GM23248 (cell line): ENCODE data around the gene ZNF280A. TPM values are rescaled to one million over a fixed set of nuclear protein-coding genes. Genes with fewer than 3 reads are reported as not detected.

ENCODE experiments used
- DNase-seq: peaks from one replicate; pipeline ENCODE4 v3.0.0-alpha.2; 2015
- H2AFZ ChIP-seq: fragments of 200-600 bp; sonication (generic); 2 replicates; pipeline ENCODE4 v1.6.1; 2016; ENCODE audit warnings: antibody characterized with exemption
- H3F3A ChIP-seq: fragments of 200-600 bp; sonication (generic); 2 replicates; pipeline ENCODE4 v1.6.1; 2016; ENCODE audit warnings: mild to moderate bottlenecking, antibody characterized with exemption, mixed run types; ENCODE audit not compliant: insufficient read depth
- H3K27ac ChIP-seq: fragments of 200-600 bp; sonication (generic); 2 replicates; pipeline ENCODE4 v1.5.1; 2016; ENCODE audit warnings: mild to moderate bottlenecking
- H3K27me3 ChIP-seq: fragments of 200-600 bp; sonication (generic); replicated peaks from 2 replicates; pipeline ENCODE4 v1.6.1; 2016; ENCODE audit warnings: mild to moderate bottlenecking; ENCODE audit not compliant: insufficient read depth
- H3K36me3 ChIP-seq: fragments of 200-600 bp; sonication (generic); 2 replicates; pipeline ENCODE4 v1.6.1; 2016; ENCODE audit warnings: low read depth, mild to moderate bottlenecking
- H3K4me1 ChIP-seq: fragments of 200-600 bp; sonication (generic); 2 replicates; pipeline ENCODE4 v1.6.1; 2016; ENCODE audit warnings: mild to moderate bottlenecking; ENCODE audit not compliant: insufficient read depth
- H3K4me2 ChIP-seq: fragments of 200-600 bp; sonication (generic); one replicate; pipeline ENCODE4 v1.6.1; 2016; ENCODE audit warnings: mild to moderate bottlenecking; ENCODE audit not compliant: unreplicated experiment
- H3K4me3 ChIP-seq: fragments of 200-600 bp; sonication (generic); 2 replicates; pipeline ENCODE4 v1.5.1; 2016; ENCODE audit warnings: mild to moderate bottlenecking
- H3K79me2 ChIP-seq: fragments of 200-600 bp; sonication (generic); 2 replicates; pipeline ENCODE4 v1.6.1; 2016; ENCODE audit warnings: mild to moderate bottlenecking; ENCODE audit not compliant: insufficient read depth
- H3K9ac ChIP-seq: fragments of 200-600 bp; sonication (generic); 2 replicates; pipeline ENCODE4 v1.6.1; 2016; ENCODE audit warnings: mild to moderate bottlenecking
- H3K9me2 ChIP-seq: fragments of 200-600 bp; sonication (generic); 2 replicates; pipeline ENCODE4 v1.6.1; 2016; ENCODE audit warnings: mixed run types, mild to moderate bottlenecking, moderate library complexity; ENCODE audit not compliant: insufficient read depth
- H3K9me3 ChIP-seq: fragments of 200-600 bp; sonication (generic); one replicate; pipeline ENCODE4 v1.6.1; 2017; ENCODE audit warnings: low read depth
- H4K20me1 ChIP-seq: fragments of 200-600 bp; sonication (generic); 2 replicates; pipeline ENCODE4 v1.6.0; 2016; ENCODE audit not compliant: insufficient read depth
- EZH2 ChIP-seq: fragments of 200-600 bp; sonication (generic); IDR thresholded peaks from 2 replicates; pipeline ENCODE4 v1.6.1; 2018; ENCODE audit warnings: antibody characterized with exemption, mild to moderate bottlenecking; ENCODE audit not compliant: insufficient read depth, poor library complexity, severe bottlenecking
- EZH2phosphoT487 ChIP-seq: fragments of 200-600 bp; sonication (generic); IDR thresholded peaks from 2 replicates; pipeline ENCODE4 v1.6.1; 2018; ENCODE audit warnings: antibody characterized with exemption, moderate library complexity, mild to moderate bottlenecking, low read depth; ENCODE audit not compliant: insufficient read depth
- WGBS, 2 experiments: methylation state at CpG; one replicate each; pipeline ENCODE4 v1.1.6; 2015 to 2017; ENCODE audit warnings: low lambda C conversion rate in 2 of 2, low coverage in 1 of 2; ENCODE audit errors: missing lambda C conversion rate in 2 of 2; 5-methylcytosine and 5-hydroxymethylcytosine counted together
- in situ Hi-C: fragments of 300-500 bp; cut with MboI; formaldehyde crosslinking; loops from 2 replicates; pipeline ENCODE4 v1.15.0; 2020
- polyA plus RNA-seq: library from polyadenylated mRNA; unstranded; fragments of >200 nt; fragmentation: Nextera tagmentation; extraction: Ambion mirVana; gene quantifications from 2 replicates; pipeline ENCODE4 v1.2.1, GENCODE V29; 2016
- total RNA-seq: library from RNA; depleted of rRNA; stranded (reverse); fragments of >200 nt; shearing (Covaris generic); gene quantifications from 2 replicates; pipeline ENCODE4 v1.2.3, GENCODE V29; 2014

ZNF280A gene
- total and polyA plus RNA-seq, 2 experiments from 2014 or later = not detected

DNA sequence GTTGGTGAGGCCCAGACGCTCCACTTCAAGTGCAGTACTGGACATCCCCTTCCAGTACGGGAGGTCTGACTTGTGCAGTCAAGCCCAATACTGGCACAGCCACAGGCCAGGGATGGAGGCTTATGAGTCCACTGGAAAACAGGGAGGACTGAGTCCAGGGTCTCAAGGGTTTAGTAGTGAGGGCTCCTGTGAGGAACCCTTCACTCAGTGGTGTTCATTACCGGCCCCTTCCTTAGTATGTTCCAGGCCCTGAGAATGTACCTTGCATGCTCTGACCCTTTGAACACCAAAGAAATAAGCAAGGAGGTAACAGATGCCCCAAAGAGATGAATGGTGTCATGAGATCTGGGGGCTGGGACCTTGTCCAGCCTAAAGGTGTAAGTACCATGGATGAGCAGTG lies 27.2 kb upstream of the ZNF280A start:
- H3K27ac ChIP-seq = no peak overlapping the region
- no peaks in the 10 kb centered on the region for H3K79me2 ChIP-seq
- no peaks in the 10 kb centered on the region for H3K36me3 ChIP-seq
- no peak overlapping the region for H3K4me3 ChIP-seq
- no peaks in the 10 kb centered on the region for H3K9me3 ChIP-seq
- 37 to 44% methylated on average over 3 of the region's 3 CpGs for WGBS, 2 experiments
- no peaks in the 10 kb centered on the region for H3F3A ChIP-seq
- H3K9me2 ChIP-seq = no peaks in the 10 kb centered on the region
- H3K9ac ChIP-seq = no peak overlapping the region
- in situ Hi-C loops = no loop called here
- TF ChIP-seq EZH2 (no peak), EZH2phosphoT487 (no peak)
- H3K4me2 ChIP-seq = no peak overlapping the region
- no peak overlapping the region for H2AFZ ChIP-seq
- H3K27me3 ChIP-seq = peaks cover 8% of the 10 kb centered on the region; the same call in 1 of the 2 replicates
- no peak for DNase-seq
- no peaks in the 10 kb centered on the region for H4K20me1 ChIP-seq
- H3K4me1 ChIP-seq = no peaks in the 10 kb centered on the region

GRCh38 chr22:22546490-22546889 lies 26.4 kb upstream of the ZNF280A start:
- no peaks in the 10 kb centered on the region for H3K4me1 ChIP-seq
- no peak overlapping the region for H3K4me2 ChIP-seq
- TF ChIP-seq EZH2 = no peak
- no peak for TF ChIP-seq EZH2phosphoT487
- no peaks in the 10 kb centered on the region for H3K9me2 ChIP-seq
- no peak overlapping the region for H2AFZ ChIP-seq
- no peak overlapping the region for H3K27ac ChIP-seq
- no peaks in the 10 kb centered on the region for H3K36me3 ChIP-seq
- no peaks in the 10 kb centered on the region for H3K9me3 ChIP-seq
- DNase-seq = peak; percentile 8
- H3K9ac ChIP-seq = no peak overlapping the region
- peaks cover 8% of the 10 kb centered on the region; the same call in 1 of the 2 replicates for H3K27me3 ChIP-seq
- in situ Hi-C loops = no loop called here
- H3K4me3 ChIP-seq = no peak overlapping the region
- no peaks in the 10 kb centered on the region for H3F3A ChIP-seq
- no peaks in the 10 kb centered on the region for H4K20me1 ChIP-seq
- WGBS, 2 experiments = 18 to 22% methylated on average over 5 of the region's 5 CpGs
- H3K79me2 ChIP-seq = no peaks in the 10 kb centered on the region

GRCh38 chr22:22545084-22545483 lies 25.0 kb upstream of the ZNF280A start:
- no peaks in the 10 kb centered on the region for H3K9me3 ChIP-seq
- no peaks in the 10 kb centered on the region for H3K79me2 ChIP-seq
- H3K9ac ChIP-seq = no peak overlapping the region
- no peak for TF ChIP-seq EZH2
- no peak for TF ChIP-seq EZH2phosphoT487
- no peaks in the 10 kb centered on the region for H3K9me2 ChIP-seq
- in situ Hi-C loops = no loop called here
- H3K27ac ChIP-seq = no peak overlapping the region
- H3K4me1 ChIP-seq = no peaks in the 10 kb centered on the region
- no peaks in the 10 kb centered on the region for H3K36me3 ChIP-seq
- H3K27me3 ChIP-seq = peaks cover 8% of the 10 kb centered on the region; the same call in 1 of the 2 replicates
- H3K4me2 ChIP-seq = no peak overlapping the region
- H4K20me1 ChIP-seq = no peaks in the 10 kb centered on the region
- H2AFZ ChIP-seq = no peak overlapping the region
- no peaks in the 10 kb centered on the region for H3F3A ChIP-seq
- no peak for DNase-seq
- no peak overlapping the region for H3K4me3 ChIP-seq
- WGBS, 2 experiments = 27 to 42% methylated on average over 2 of the region's 2 CpGs

- Histone ChIP-seq H3K4me2 (no peak overlapping the region), H3F3A (no peaks in the 10 kb centered on the region), H3K9ac (no peak overlapping the region), H3K4me3 (no peak overlapping the region), H3K36me3 (no peaks in the 10 kb centered on the region), H3K9me3 (no peaks in the 10 kb centered on the region), H2AFZ (no peak overlapping the region), H3K4me1 (no peaks in the 10 kb centered on the region), H3K79me2 (no peaks in the 10 kb centered on the region), H4K20me1 (no peaks in the 10 kb centered on the region), H3K27ac (no peak overlapping the region), H3K27me3 (no peaks in the 10 kb centered on the region; the same call in 1 of the 2 replicates), H3K9me2 (no peaks in the 10 kb centered on the region)
- in situ Hi-C loops = no loop called here
- WGBS, 2 experiments = 42 to 46% methylated on average over 7 of the region's 7 CpGs
- no peak for DNase-seq
- TF ChIP-seq EZH2phosphoT487 (no peak), EZH2 (no peak)
Measured at GRCh38 chr22:22538226-22538989, 18.3 kb upstream of the ZNF280A start.
